Fibroblast of villous mesenchyme (primary cell): ENCODE data around the gene SLCO2A1. TPM values are rescaled to one million over a fixed set of nuclear protein-coding genes. Genes with fewer than 3 reads are reported as not detected.

Source experiments
- DNase-seq: peaks from one replicate; pipeline ENCODE4 v3.0.0-alpha.2; 2010; ENCODE audit warnings: low read depth
- H3K4me3 ChIP-seq: 2 replicates; pipeline ENCODE4 v1.5.1; 2011; ENCODE audit warnings: low read depth, mild to moderate bottlenecking, low read length
- total RNA-seq: library from RNA; depleted of rRNA; stranded (reverse); fragments of >200 nt; gene quantifications from 2 replicates; pipeline ENCODE4 v1.2.3, GENCODE V29; 2012
- TF ChIP-seq, protein P1 (sequence below): IDR thresholded peaks from 2 replicates; pipeline ENCODE4 v1.5.1; 2012; ENCODE audit warnings: low read depth, mild to moderate bottlenecking, low read length; ENCODE audit not compliant: insufficient read depth

Gene SLCO2A1
- total RNA-seq, 1 donor, result 0.43 TPM

- no peak overlapping the region for H3K4me3 ChIP-seq
- TF ChIP-seq, protein P1, sequence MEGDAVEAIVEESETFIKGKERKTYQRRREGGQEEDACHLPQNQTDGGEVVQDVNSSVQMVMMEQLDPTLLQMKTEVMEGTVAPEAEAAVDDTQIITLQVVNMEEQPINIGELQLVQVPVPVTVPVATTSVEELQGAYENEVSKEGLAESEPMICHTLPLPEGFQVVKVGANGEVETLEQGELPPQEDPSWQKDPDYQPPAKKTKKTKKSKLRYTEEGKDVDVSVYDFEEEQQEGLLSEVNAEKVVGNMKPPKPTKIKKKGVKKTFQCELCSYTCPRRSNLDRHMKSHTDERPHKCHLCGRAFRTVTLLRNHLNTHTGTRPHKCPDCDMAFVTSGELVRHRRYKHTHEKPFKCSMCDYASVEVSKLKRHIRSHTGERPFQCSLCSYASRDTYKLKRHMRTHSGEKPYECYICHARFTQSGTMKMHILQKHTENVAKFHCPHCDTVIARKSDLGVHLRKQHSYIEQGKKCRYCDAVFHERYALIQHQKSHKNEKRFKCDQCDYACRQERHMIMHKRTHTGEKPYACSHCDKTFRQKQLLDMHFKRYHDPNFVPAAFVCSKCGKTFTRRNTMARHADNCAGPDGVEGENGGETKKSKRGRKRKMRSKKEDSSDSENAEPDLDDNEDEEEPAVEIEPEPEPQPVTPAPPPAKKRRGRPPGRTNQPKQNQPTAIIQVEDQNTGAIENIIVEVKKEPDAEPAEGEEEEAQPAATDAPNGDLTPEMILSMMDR, result no peak
- DNase-seq, result no peak
These were observed 140.9 kb downstream of the SLCO2A1 start for GRCh38 chr3:133888726-133889340.

GRCh38 chr3:133887803-133888703, 141.7 kb downstream of the SLCO2A1 start:
- TF ChIP-seq, protein P1, result no peak
- no peak for DNase-seq
- no peak overlapping the region for H3K4me3 ChIP-seq

DNA sequence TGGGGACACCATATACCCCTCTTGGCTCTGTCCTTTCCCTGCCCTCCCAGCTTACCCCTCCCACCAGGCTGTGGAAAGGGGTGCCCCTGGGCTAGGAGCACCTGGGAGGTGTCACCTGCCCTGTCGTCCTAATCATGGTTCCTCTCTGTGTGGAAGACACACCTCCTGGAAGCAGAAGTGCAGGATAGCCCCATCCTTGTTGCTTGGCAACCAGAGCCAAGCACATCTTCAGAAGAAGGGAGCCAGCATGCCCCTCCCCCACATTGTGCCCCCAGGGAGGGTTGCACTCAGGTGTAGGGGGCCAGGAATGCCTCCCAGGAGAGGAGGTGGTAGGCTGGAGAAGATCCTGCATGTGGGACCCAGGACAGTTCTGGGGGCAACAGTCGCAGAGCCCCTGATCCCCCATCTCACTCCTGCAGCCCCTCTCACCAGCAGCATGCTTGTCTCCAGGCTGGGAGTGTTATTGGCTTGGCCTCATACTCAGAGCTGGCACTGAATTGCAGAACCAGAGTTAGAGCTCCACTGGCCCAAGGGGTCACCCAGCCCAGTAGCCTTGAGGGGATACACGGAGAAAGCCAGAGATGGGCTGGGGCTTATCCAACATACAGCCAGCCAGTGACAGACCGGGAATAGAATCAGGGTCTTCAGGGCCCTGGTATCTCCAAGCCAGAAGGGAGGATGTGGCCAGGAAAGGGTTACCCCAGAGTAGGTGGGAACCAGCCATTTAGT, 142.5 kb downstream of the SLCO2A1 start:
- DNase-seq, result no peak
- H3K4me3 ChIP-seq, result no peak overlapping the region
- TF ChIP-seq, protein P1, result no peak

GRCh38 chr3:133886031-133886722, 143.5 kb downstream of the SLCO2A1 start:
- no peak overlapping the region for H3K4me3 ChIP-seq
- no peak for DNase-seq
- TF ChIP-seq, protein P1, result no peak

GRCh38 chr3:133884887-133885711, 144.6 kb downstream of the SLCO2A1 start:
- TF ChIP-seq, protein P1, result no peak
- no peak overlapping the region for H3K4me3 ChIP-seq
- DNase-seq, result no peak
